Measurements from ENCODE around the gene CEBPZOS. TPM values are rescaled to one million over a fixed set of nuclear protein-coding genes. Genes with fewer than 3 reads are reported as not detected.

CEBPZOS gene
- total RNA-seq (10 to 100 TPM; 23.2 to 24.1 TPM), total RNA-seq (15.6 to 16.0 reads per million in 2 donors)

DNA sequence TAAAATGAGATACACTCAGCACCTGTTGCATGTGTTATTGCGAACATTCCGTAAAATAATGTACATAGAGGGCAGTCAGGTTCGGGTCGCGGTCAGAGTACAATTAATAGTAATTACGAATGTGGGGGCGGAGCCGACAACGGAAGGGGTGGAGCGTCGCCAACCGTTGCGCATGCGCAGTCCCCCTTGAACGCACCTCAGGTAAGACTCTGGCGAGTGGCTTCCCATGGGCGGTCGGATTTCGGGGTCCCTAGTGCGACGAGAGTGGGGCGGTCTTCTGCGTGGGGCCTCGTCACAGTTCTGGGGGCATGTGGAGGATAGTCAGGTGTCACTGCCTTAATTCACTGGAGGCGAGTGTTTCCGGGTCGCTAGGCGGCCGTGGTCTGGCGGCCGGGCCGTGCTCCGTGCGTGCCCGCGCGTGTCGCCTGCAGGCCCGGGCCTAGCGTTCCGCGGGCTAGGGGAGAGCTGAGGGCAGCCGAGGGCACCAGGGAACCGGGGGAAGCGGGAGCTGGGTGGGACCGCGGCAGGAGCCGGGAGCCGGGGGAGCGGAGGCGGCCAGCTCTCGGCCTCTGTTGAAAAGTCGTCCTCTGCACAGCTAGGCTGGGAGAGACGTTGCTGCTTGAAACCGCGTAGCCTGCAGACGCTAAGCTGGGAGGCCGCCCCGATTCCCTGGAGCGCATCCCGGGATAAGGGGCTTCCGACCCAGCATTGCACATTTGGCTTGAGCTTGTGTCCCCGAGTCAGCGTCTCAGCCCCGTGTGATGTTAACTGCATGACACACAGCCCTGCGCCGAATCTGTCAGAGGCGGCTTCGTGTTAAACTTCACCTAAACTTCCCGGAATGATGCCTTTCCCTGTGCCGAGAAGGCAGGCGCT lies at the start of gene CEBPZOS:
Gene CEBPZOS (plus strand): TSS at position 177 of the 876 bp plus-strand sequence. CDS start 3,209 bp downstream, outside the sequence.
- Mint-ChIP-seq H3K27me3 (no peaks in the 10 kb centered on the region), H3K27ac (peak within 1 kb of the TSS; percentile 98), H3K4me3 (peak within 1 kb of the TSS; percentile 98), H3K4me1 (peaks cover 19% of the 10 kb centered on the region), H3K36me3 (ENCODE audit: low read depth) (peaks cover 2% of the 10 kb centered on the region)
- peak; percentile 85 to 86 (median 85) for DNase-seq
- H3K9me3 ChIP-seq (ENCODE audit: control insufficient read depth, low read length, poor library complexity, severe bottlenecking) = no peaks in the 10 kb centered on the region
- peak; percentile 91 for ATAC-seq

DNA sequence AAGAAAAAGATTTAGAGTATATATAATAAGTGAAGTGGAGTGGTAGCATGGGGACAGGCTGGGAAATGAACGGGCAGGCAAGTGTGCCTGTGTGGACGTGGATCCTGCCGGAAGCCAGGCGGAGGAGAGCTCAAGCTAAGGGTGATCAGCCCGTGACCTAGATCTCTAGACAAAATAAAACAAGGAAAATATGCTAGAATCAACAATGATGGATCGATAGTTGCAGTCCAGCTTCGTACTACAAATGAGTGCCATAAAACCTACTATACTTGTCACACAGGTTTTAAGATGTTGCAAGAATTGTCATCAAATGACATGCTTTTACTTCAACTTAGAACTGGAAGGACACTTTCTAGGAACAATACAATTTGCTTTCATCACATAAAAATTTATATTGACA lies 48.0 kb upstream of the CEBPZOS start:
- Mint-ChIP-seq H3K4me1 (peaks cover 21% of the 10 kb centered on the region), H3K27ac (no peak overlapping the region), H3K4me3 (no peak overlapping the region), H3K36me3 (ENCODE audit: low read depth) (peaks cover 8% of the 10 kb centered on the region), H3K27me3 (no peaks in the 10 kb centered on the region)
- ATAC-seq (no peak), DNase-seq (no peak)
- no peaks in the 10 kb centered on the region for H3K9me3 ChIP-seq (ENCODE audit: control insufficient read depth, low read length, poor library complexity, severe bottlenecking)

DNA sequence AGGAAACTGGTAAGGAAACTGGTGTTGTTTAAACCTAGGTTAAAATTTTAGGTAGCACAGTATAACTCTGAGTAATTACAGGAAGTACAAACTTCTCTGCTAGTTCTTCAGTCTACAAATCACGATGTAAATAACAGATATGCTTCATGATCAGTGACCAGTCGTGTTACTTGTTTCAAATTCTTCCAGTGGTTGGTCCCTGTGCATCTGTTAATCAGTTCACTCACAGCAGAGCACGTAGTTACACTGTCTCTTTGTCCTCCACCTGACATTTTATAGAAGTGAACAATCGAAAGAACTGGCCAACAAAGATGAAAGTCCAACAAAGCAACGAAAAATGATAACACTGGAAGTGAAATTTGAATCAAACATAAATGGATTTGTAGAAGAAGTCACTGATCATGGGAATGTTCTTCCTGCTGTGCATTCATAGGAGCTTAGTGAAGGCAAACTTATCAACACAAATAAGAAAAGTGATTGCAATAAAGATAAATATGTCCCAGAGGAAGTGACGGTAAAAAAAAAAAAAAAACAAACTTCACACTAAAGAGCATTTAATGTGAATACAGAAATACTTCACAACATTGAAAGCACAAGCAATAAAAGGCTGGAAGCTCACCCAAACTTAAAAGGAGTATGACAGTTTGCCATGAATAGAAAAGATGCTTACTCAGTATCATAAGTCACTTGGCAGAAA lies 46.5 kb upstream of the CEBPZOS start:
- H3K4me1 Mint-ChIP-seq = peaks cover 27% of the 10 kb centered on the region
- DNase-seq (no peak), ATAC-seq (peak; percentile 95)
- H3K4me3 Mint-ChIP-seq = peak overlapping the region; percentile 84
- H3K27me3 Mint-ChIP-seq = no peaks in the 10 kb centered on the region
- no peaks in the 10 kb centered on the region for H3K9me3 ChIP-seq (ENCODE audit: control insufficient read depth, low read length, poor library complexity, severe bottlenecking)
- H3K27ac Mint-ChIP-seq = peak overlapping the region; percentile 94
- peaks cover 8% of the 10 kb centered on the region for H3K36me3 Mint-ChIP-seq (ENCODE audit: low read depth)

DNA sequence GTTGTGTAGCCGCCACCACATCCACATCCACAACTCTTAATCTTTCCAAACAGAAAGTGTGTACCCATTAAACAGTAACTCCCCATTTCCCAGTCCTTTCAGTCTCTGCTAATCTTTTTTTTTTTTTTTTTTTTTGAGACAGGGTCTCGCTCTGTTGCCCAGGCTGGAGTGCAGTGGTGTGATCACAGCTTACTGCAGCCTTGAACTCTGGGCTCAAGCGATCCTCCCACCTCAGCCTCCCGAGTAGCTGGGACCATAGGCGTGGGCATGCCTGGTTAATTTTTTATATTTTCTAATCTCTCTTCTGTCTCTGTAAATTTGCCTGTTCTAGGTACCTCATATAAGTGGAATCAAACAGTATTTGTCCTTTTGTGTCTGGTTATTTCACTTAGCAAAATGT lies 43.1 kb upstream of the CEBPZOS start:
- no peak for DNase-seq

DNA sequence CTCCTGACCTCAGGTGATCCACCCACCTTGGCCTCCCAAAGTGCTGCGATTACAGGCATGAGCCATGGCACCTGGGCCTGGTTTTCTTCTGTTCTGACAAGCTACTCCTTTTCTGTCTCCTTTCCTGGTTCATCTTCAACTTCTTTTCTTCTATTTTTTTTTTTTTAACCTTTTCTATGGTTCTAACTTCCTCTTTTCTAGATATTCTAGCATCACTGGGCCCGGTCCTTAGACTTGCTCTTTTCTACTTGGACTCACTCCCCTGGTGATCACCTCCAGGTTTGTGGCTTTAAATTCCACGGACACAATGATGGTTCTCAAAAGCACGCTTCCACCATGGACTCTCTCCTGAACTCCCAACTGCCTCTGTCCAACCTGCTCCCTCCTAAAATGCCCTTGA lies 41.5 kb upstream of the CEBPZOS start:
- Mint-ChIP-seq H3K4me3 (peak overlapping the region; percentile 98), H3K27ac (peak overlapping the region; percentile 96), H3K27me3 (no peaks in the 10 kb centered on the region), H3K4me1 (peaks cover 45% of the 10 kb centered on the region), H3K36me3 (ENCODE audit: low read depth) (peaks cover 8% of the 10 kb centered on the region)
- ATAC-seq (no peak), DNase-seq (no peak)
- no peaks in the 10 kb centered on the region for H3K9me3 ChIP-seq (ENCODE audit: control insufficient read depth, low read length, poor library complexity, severe bottlenecking)

More for the DNA sequence above, 43.1 kb upstream of the CEBPZOS start:
- H3K4me3 Mint-ChIP-seq = no peak overlapping the region
- ATAC-seq = no peak
- peaks cover 47% of the 10 kb centered on the region for H3K4me1 Mint-ChIP-seq
- H3K36me3 Mint-ChIP-seq (ENCODE audit: low read depth) = peaks cover 8% of the 10 kb centered on the region
- peak overlapping the region; percentile 12 for H3K27ac Mint-ChIP-seq
- H3K27me3 Mint-ChIP-seq = no peaks in the 10 kb centered on the region
- no peaks in the 10 kb centered on the region for H3K9me3 ChIP-seq (ENCODE audit: control insufficient read depth, low read length, poor library complexity, severe bottlenecking)

DNA sequence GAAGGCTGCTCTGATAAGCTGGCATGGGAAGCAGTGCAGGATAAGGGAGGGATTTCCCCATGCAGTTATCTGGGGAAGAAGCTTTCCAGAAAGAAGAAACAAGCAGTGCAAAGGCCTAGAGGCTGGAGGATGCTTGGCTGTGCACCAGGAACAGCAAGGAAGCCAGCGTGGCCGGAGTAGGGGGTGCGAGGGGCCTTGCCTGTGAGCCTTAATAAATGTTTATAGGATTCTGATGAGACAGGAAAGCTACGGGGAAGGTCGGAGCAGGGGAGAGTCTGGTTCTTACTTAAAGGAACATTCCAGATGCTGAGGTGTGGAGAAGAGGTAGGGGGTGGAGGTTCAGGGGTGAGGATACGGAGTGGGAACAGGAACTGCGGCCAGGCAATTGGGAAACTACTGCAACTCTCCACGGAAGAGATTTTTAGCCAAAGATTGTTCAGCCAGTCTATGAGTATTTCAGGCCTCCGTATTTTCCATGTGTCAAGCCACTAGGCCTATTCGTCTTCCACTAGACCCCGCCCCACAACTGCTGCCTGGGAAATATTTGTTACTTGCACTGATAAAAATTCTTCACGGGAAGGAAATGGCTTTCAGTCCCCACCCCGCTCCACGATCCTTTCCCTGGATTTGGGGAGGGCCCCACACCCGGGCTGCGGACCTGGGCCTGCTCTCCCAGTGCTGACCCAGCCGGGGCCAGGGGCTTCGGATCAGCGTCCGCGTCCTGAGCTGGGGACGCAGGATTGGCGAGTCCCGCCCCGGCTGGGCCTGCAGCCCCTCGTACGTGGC lies 40.0 kb upstream of the CEBPZOS start:
- peak overlapping the region; percentile 98 for H3K4me3 Mint-ChIP-seq
- H3K36me3 Mint-ChIP-seq (ENCODE audit: low read depth) = peaks cover 8% of the 10 kb centered on the region
- peak; percentile 30 for ATAC-seq
- no peaks in the 10 kb centered on the region for H3K9me3 ChIP-seq (ENCODE audit: control insufficient read depth, low read length, poor library complexity, severe bottlenecking)
- peaks cover 40% of the 10 kb centered on the region for H3K4me1 Mint-ChIP-seq
- no peaks in the 10 kb centered on the region for H3K27me3 Mint-ChIP-seq
- H3K27ac Mint-ChIP-seq = peak overlapping the region; percentile 96
- no peak for DNase-seq

DNA sequence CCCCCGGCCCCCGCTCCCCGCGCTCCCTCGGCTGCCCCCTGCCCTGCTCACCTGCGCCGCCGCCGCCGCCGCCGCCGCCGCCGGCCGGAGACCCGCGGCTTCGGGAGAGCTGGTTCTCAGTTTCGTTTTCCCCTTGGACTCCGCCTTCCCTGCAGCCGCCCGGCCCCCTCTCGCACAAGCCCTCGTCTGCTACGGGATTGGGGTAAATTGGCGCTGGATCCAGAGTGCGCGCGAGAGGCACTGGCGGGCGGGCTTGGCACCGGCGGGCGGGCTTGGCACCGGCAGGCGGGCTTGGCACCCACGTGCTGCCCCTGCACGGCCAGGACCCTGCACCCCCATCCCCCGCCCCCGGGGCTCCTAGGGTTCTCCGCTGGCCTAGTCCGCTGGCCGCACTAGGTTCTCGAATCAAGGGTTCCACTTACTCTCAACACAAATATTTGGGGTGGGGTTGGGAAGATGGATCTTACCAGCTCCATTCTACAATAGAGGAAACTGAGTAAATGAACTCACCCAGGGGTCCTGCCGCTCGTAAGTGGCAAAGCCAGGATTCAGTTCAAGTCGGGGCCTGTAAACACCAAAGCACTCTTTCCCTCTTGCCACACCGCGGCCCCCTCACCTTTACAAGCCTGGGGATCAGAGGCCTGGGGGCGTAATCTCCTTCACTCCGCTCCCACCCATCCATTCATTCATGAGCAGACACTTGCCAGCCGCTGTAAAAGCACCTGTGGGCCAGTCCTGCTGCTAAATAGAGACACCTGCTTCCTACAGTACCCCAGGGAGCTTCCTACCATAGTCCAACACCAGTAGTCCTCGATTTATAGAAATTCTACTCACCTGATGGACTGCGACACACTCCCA lies 39.2 kb upstream of the CEBPZOS start, which contains the start of gene EIF2AK2:
Gene EIF2AK2 (minus strand): TSS at position 124 of the 858 bp plus-strand sequence. CDS start 9,174 bp downstream, outside the sequence.
- peaks cover 42% of the 10 kb centered on the region for H3K4me1 Mint-ChIP-seq
- peak; percentile 71 to 79 (median 73) for DNase-seq
- H3K27ac Mint-ChIP-seq = peak within 1 kb of the TSS; percentile 96
- no peaks in the 10 kb centered on the region for H3K27me3 Mint-ChIP-seq
- peak within 1 kb of the TSS; percentile 98 for H3K4me3 Mint-ChIP-seq
- peaks cover 10% of the 10 kb centered on the region for H3K36me3 Mint-ChIP-seq (ENCODE audit: low read depth)
- H3K9me3 ChIP-seq (ENCODE audit: control insufficient read depth, low read length, poor library complexity, severe bottlenecking) = no peaks in the 10 kb centered on the region
- peak; percentile 97 for ATAC-seq

DNA sequence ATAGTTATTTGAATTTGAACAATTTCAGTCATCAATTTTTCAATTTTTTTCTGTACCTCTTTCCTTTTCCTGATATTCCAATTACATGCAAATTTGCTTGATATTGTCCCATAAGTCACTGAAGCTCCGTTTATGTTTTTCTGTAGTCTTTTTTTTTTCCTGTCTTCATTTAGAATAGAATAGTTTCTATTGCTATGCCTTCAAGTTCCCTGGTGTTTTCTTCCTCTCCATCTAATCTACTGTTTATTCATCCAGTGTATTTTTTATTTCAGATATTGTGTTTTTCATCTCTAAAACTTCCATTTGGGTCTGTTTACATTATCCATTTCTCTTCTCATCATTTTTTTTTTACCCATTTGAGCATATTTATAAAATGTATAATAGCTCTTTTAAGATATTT lies 31.5 kb upstream of the CEBPZOS start:
- H3K27me3 Mint-ChIP-seq = no peaks in the 10 kb centered on the region

DNA sequence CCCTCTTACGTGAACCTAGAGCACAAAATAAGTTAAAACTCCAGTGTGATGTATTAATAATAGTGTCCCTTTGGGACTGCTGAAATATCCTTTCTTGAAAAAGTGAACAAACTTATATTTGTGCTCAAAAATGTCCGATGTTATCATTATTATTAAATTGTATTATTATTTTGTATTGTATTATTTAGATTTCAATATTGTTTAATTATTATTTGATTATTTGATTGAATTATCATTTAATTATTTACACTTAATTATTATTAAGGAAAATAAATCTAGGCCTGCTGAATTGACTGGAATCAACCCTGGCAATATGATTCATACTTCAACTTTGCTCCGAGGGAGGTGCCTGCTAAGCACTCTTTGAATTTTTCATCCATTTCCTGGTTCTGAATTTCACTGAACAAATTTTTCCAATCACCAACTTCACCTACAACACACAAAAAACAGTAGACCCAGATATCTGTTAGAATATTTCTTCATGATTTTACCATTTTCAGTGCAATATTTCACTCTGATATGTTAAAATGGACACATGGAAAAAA lies 28.6 kb upstream of the CEBPZOS start:
- Mint-ChIP-seq H3K36me3 (ENCODE audit: low read depth) (no peaks in the 10 kb centered on the region), H3K27ac (no peak overlapping the region), H3K27me3 (no peaks in the 10 kb centered on the region), H3K4me1 (no peaks in the 10 kb centered on the region), H3K4me3 (no peak overlapping the region)
- peaks cover 3% of the 10 kb centered on the region for H3K9me3 ChIP-seq (ENCODE audit: control insufficient read depth, low read length, poor library complexity, severe bottlenecking)
- ATAC-seq (no peak), DNase-seq (no peak)

More for the DNA sequence above, 31.5 kb upstream of the CEBPZOS start:
- no peak for DNase-seq
- peaks cover 3% of the 10 kb centered on the region for H3K4me1 Mint-ChIP-seq
- no peak overlapping the region for H3K4me3 Mint-ChIP-seq
- H3K9me3 ChIP-seq (ENCODE audit: control insufficient read depth, low read length, poor library complexity, severe bottlenecking) = peaks cover 3% of the 10 kb centered on the region
- ATAC-seq = no peak
- H3K27ac Mint-ChIP-seq = no peak overlapping the region
- peaks cover 2% of the 10 kb centered on the region for H3K36me3 Mint-ChIP-seq (ENCODE audit: low read depth)

DNA sequence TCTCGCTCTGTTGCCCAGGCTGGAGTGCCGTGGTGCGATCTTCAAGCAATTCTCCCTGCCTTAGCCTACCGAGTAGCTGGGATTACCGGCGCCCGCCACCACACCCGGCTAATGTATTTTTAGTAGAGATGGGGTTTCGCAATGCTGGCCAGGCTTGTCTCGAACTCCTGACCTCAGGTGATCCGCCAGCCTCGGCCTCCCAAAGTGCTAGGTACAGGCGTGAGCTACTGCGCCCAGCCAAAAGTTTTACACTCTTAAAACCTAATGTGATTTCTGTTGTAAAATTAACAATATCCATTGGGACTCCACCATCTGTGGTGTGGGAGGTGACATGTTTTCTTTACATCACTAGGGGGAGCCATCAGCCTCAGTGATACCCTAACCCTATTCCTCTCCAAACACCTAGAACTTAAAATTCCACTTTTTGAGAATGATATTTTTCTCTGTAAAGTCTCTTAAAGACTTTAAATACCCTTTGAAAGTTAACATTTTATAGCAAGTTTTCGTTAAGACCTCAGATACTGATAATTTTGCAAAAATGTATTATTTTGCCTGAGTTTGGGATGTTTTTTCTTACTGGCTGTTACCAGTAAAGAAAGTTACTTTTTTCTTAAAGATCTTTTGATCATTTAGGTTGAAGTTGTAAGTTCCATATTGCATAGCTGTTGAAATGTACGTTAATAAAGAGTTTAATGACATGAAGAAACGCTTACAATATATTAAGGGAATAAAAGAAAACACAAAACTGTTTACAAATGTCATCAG lies 27.9 kb upstream of the CEBPZOS start:
- ATAC-seq (peak; percentile 82), DNase-seq (no peak)
- H3K4me3 Mint-ChIP-seq = no peak overlapping the region
- H3K4me1 Mint-ChIP-seq = peaks cover 2% of the 10 kb centered on the region
- H3K9me3 ChIP-seq (ENCODE audit: control insufficient read depth, low read length, poor library complexity, severe bottlenecking) = peaks cover 3% of the 10 kb centered on the region
- H3K36me3 Mint-ChIP-seq (ENCODE audit: low read depth) = peaks cover 3% of the 10 kb centered on the region
- no peak overlapping the region for H3K27ac Mint-ChIP-seq
- peaks cover 4% of the 10 kb centered on the region for H3K27me3 Mint-ChIP-seq

DNA sequence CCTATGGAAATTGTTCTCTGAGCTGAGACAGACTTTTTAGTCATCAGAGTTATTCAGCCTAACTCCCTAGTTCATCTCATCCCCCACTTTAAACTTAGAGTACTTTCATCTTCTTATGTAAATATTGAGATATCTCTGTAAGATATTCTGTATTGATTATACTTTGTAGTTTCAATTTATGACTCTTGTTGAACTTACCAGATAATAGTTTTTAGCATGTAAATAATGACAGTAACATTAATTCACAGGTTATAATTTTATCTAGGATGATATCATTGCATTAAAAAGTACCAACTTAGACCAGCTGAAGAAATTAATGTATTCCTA lies 24.7 kb upstream of the CEBPZOS start:
- Mint-ChIP-seq H3K27ac (no peak overlapping the region), H3K4me1 (peaks cover 5% of the 10 kb centered on the region), H3K4me3 (no peak overlapping the region), H3K27me3 (peaks cover 10% of the 10 kb centered on the region), H3K36me3 (ENCODE audit: low read depth) (peaks cover 6% of the 10 kb centered on the region)
- ATAC-seq (no peak), DNase-seq (no peak)
- no peaks in the 10 kb centered on the region for H3K9me3 ChIP-seq (ENCODE audit: control insufficient read depth, low read length, poor library complexity, severe bottlenecking)

All from T-helper 17 cell (primary cell).